ENCODE results near the gene ATP9B.
"Not testable (repeated sequence)": the region's sequence is repeated elsewhere in the genome, so short reads cannot be mapped to it uniquely, and the experiment has no call there.

Gene ATP9B

GRCh38 chr18:79151191-79151590, 82.0 kb downstream of the ATP9B start:
- DNase-seq = no peak

GRCh38 chr18:79156327-79156726, 87.1 kb downstream of the ATP9B start:
- DNase-seq = no peak

- no peak for DNase-seq
Observed at GRCh38 chr18:79164706-79165105, 95.5 kb downstream of the ATP9B start.

- DNase-seq = no peak
Observed at GRCh38 chr18:79166702-79167101, 97.5 kb downstream of the ATP9B start.

GRCh38 chr18:79167526-79168190, 98.5 kb downstream of the ATP9B start:
- DNase-seq = no peak

GRCh38 chr18:79169958-79170555, 100.9 kb downstream of the ATP9B start:
- DNase-seq = no peak

- not testable (repeated sequence) for DNase-seq
Observed at GRCh38 chr18:79172331-79172730, 103.1 kb downstream of the ATP9B start.

GRCh38 chr18:79173742-79174141, 104.5 kb downstream of the ATP9B start:
- no peak for DNase-seq

GRCh38 chr18:79178113-79178531, 108.9 kb downstream of the ATP9B start:
- DNase-seq = no peak

- DNase-seq = no peak
Observed at GRCh38 chr18:79182047-79182713, 113.0 kb downstream of the ATP9B start.

GRCh38 chr18:79185648-79186047, 116.5 kb downstream of the ATP9B start:
- no peak for DNase-seq

GRCh38 chr18:79186649-79187048, 117.5 kb downstream of the ATP9B start:
- DNase-seq = no peak

GRCh38 chr18:79187532-79188277, 118.5 kb downstream of the ATP9B start:
- no peak for DNase-seq

GRCh38 chr18:79191418-79191817, 122.2 kb downstream of the ATP9B start:
- DNase-seq = no peak

GRCh38 chr18:79191956-79192355, 122.8 kb downstream of the ATP9B start:
- no peak for DNase-seq

GRCh38 chr18:79193826-79194225, 124.6 kb downstream of the ATP9B start:
- DNase-seq = peak; percentile 32

GRCh38 chr18:79195716-79196683, 126.8 kb downstream of the ATP9B start:
- no peak for DNase-seq

GRCh38 chr18:79197531-79197930, 128.3 kb downstream of the ATP9B start:
- peak; percentile 53 for DNase-seq

GRCh38 chr18:79199691-79200374, 130.6 kb downstream of the ATP9B start:
- no peak for DNase-seq

- no peak for DNase-seq
Observed at GRCh38 chr18:79200546-79201268, 131.5 kb downstream of the ATP9B start.

GRCh38 chr18:79203017-79203605, 133.9 kb downstream of the ATP9B start:
- no peak for DNase-seq
